H1 (cell line): ENCODE measurements around the gene CAP1. TPM values are rescaled to one million over a fixed set of nuclear protein-coding genes. Genes with fewer than 3 reads are reported as not detected.

ENCODE experiments used
- CTCF ChIA-PET: fragments of 300-600 bp; sonication (Branson Sonifier 250); formaldehyde crosslinking; loops from one replicate; lab custom pipeline; 2021; ENCODE audit not compliant: partially characterized antibody; lab: Charles Lee
- POLR2A ChIA-PET: fragments of 300-600 bp; sonication (Branson Sonifier 250); formaldehyde crosslinking; loops from one replicate; lab custom pipeline; 2021; ENCODE audit warnings: inconsistent platforms; ENCODE audit not compliant: partially characterized antibody; lab: Charles Lee
- DNase-seq, 2 experiments: peaks; one replicate each; pipeline versions ENCODE4 v3.0.0 to v3.0.0-alpha.2; 2010 to 2022; ENCODE audit warnings: low spot score in 2 of 2, low read depth in 1 of 2, mixed read lengths in 1 of 2
- FAIRE-seq: peaks from 2 replicates; lab custom pipeline; 2011; peaks lifted over from hg19 to GRCh38; lab: Jason Lieb, UNC
- H2AFZ ChIP-seq: 2 replicates; pipeline ENCODE4 v1.8.1; 2012; ENCODE audit warnings: low read length, inconsistent platforms
- H2AK5ac ChIP-seq: 2 replicates; pipeline ENCODE4 v1.6.1; 2013; ENCODE audit warnings: low read depth, low read length
- H2BK120ac ChIP-seq: replicated peaks from 2 replicates; pipeline ENCODE3; 2013; ENCODE audit warnings: low read depth, low read length, inconsistent platforms
- H2BK12ac ChIP-seq: 2 replicates; pipeline ENCODE4 v1.6.1; 2013; ENCODE audit warnings: low read depth, low read length
- H2BK15ac ChIP-seq: 2 replicates; pipeline ENCODE4 v1.6.1; 2013; ENCODE audit warnings: low read length
- H2BK20ac ChIP-seq: 2 replicates; pipeline ENCODE4 v1.6.1; 2013; ENCODE audit warnings: low read length
- H2BK5ac ChIP-seq: 2 replicates; pipeline ENCODE4 v1.6.1; 2013; ENCODE audit warnings: low read depth, low read length
- H3K14ac ChIP-seq: 2 replicates; pipeline ENCODE4 v1.6.1; 2013; ENCODE audit warnings: inconsistent platforms; ENCODE audit not compliant: insufficient read length
- H3K18ac ChIP-seq: 2 replicates; pipeline ENCODE4 v1.6.1; 2013; ENCODE audit warnings: low read length; ENCODE audit errors: extremely low read depth
- H3K23ac ChIP-seq: 2 replicates; pipeline ENCODE4 v1.6.1; 2013; ENCODE audit warnings: inconsistent platforms; ENCODE audit not compliant: insufficient read length
- H3K23me2 ChIP-seq: 2 replicates; pipeline ENCODE4 v1.6.1; 2013; ENCODE audit warnings: low read depth, low read length
- H3K27ac ChIP-seq: 2 replicates; pipeline ENCODE4 v1.6.1; 2011; ENCODE audit warnings: low read depth, low read length, inconsistent platforms
- H3K27me3 ChIP-seq, 4 experiments: replicated peaks in 1 of 4; 1 replicate in 1 of 4; 2 replicates in 3 of 4; pipeline versions ENCODE4 v1.6.1 to v1.8.1; 2011 to 2013; ENCODE audit warnings: low read length in 3 of 4, mild to moderate bottlenecking in 3 of 4, inconsistent platforms in 2 of 4, mixed read lengths in 2 of 4, moderate library complexity in 1 of 4; ENCODE audit not compliant: control insufficient read depth in 3 of 4, insufficient read depth in 3 of 4; ENCODE audit errors: extremely low read depth in 1 of 4
- H3K36me3 ChIP-seq, 4 experiments: 2 replicates each; pipeline versions ENCODE4 v1.6.1 to v1.8.1; 2011 to 2013; ENCODE audit warnings: mild to moderate bottlenecking in 4 of 4, low read length in 3 of 4, moderate library complexity in 2 of 4, control low read depth in 1 of 4, inconsistent platforms in 1 of 4; ENCODE audit not compliant: insufficient read depth in 4 of 4, control insufficient read depth in 2 of 4
- H3K4ac ChIP-seq: replicated peaks from 2 replicates; pipeline ENCODE3; 2013; ENCODE audit warnings: low read length, low read depth, mixed read lengths, inconsistent platforms; ENCODE audit not compliant: insufficient read length
- H3K4me1 ChIP-seq, 4 experiments: replicated peaks in 1 of 4; 1 replicate in 1 of 4; 2 replicates in 3 of 4; pipeline versions ENCODE4 v1.6.1 to v1.8.1; 2011 to 2013; ENCODE audit warnings: low read length in 3 of 4, inconsistent platforms in 2 of 4, mixed read lengths in 1 of 4; ENCODE audit not compliant: insufficient read depth in 4 of 4, control insufficient read depth in 3 of 4
- H3K4me2 ChIP-seq, 2 experiments: 2 replicates each; pipeline versions ENCODE4 v1.6.1 to v1.8.1; 2011 to 2013; ENCODE audit warnings: low read depth in 2 of 2, low read length in 2 of 2, control low read depth in 1 of 2, inconsistent platforms in 1 of 2, mild to moderate bottlenecking in 1 of 2; ENCODE audit not compliant: insufficient read depth in 1 of 2
- H3K4me3 ChIP-seq, 4 experiments: fragments of 200-600, 300-600 bp in 1 of 4; sonication (generic), shearing (Covaris generic), sonication (Bioruptor Twin) in 1 of 4; 2 replicates each; pipeline versions ENCODE4 v1.5.1 to v1.8.1; 2011 to 2016; ENCODE audit warnings: low read length in 4 of 4, low read depth in 3 of 4, control low read depth in 2 of 4, inconsistent platforms in 2 of 4, mild to moderate bottlenecking in 2 of 4, mixed read lengths in 1 of 4, moderate library complexity in 1 of 4; ENCODE audit not compliant: insufficient read depth in 2 of 4; ENCODE audit errors: extremely low read depth in 1 of 4
- H3K56ac ChIP-seq: replicated peaks from 2 replicates; pipeline ENCODE3; 2013; ENCODE audit warnings: low read depth, mild to moderate bottlenecking, mixed read lengths, low read length, inconsistent platforms; ENCODE audit not compliant: insufficient read length
- H3K79me1 ChIP-seq: 2 replicates; pipeline ENCODE4 v1.6.1; 2013; ENCODE audit warnings: low read depth, low read length, control low read depth
- H3K79me2 ChIP-seq, 2 experiments: 2 replicates each; pipeline versions ENCODE4 v1.6.1 to v1.8.1; 2012 to 2013; ENCODE audit warnings: low read length in 2 of 2, mild to moderate bottlenecking in 2 of 2, inconsistent platforms in 1 of 2; ENCODE audit not compliant: insufficient read depth in 2 of 2, control insufficient read depth in 1 of 2
- H3K9ac ChIP-seq, 4 experiments: replicated peaks in 1 of 4; 1 replicate in 1 of 4; 2 replicates in 3 of 4; pipeline versions ENCODE4 v1.6.1 to v1.8.1; 2011 to 2013; ENCODE audit warnings: low read depth in 3 of 4, low read length in 3 of 4, control low read depth in 2 of 4, mild to moderate bottlenecking in 2 of 4, moderate library complexity in 2 of 4, inconsistent platforms in 1 of 4; ENCODE audit errors: extremely low read depth in 1 of 4
- H3K9me3 ChIP-seq, 2 experiments: 2 replicates each; pipeline versions ENCODE4 v1.6.1 to v1.8.1; 2012 to 2013; ENCODE audit warnings: mild to moderate bottlenecking in 2 of 2, moderate library complexity in 2 of 2, control low read depth in 1 of 2, inconsistent platforms in 1 of 2, low read depth in 1 of 2, low read length in 1 of 2, mixed read lengths in 1 of 2; ENCODE audit not compliant: insufficient read depth in 2 of 2
- H4K20me1 ChIP-seq, 2 experiments: replicated peaks in 1 of 2; 2 replicates each; pipeline versions ENCODE3 to v1.8.1; 2011 to 2013; ENCODE audit warnings: inconsistent platforms in 2 of 2, low read length in 2 of 2, mild to moderate bottlenecking in 1 of 2; ENCODE audit not compliant: insufficient read depth in 2 of 2, control insufficient read depth in 1 of 2
- H4K5ac ChIP-seq: 2 replicates; pipeline ENCODE4 v1.6.1; 2013; ENCODE audit warnings: low read length, low read depth, mixed read lengths, inconsistent platforms; ENCODE audit not compliant: insufficient read length
- H4K8ac ChIP-seq: 2 replicates; pipeline ENCODE4 v1.8.0; 2013; ENCODE audit warnings: mild to moderate bottlenecking, moderate library complexity, low read length, inconsistent platforms; ENCODE audit not compliant: insufficient read depth; ENCODE audit errors: extremely low read depth
- H4K91ac ChIP-seq: replicated peaks from 2 replicates; pipeline ENCODE3; 2013; ENCODE audit warnings: low read length, mixed read lengths, inconsistent platforms; ENCODE audit not compliant: insufficient read length
- FOSL1 ChIP-seq: IDR thresholded peaks from 2 replicates; pipeline ENCODE4 v1.6.1; 2011; ENCODE audit warnings: mild to moderate bottlenecking, low read depth, low read length, moderate library complexity; ENCODE audit not compliant: insufficient read depth
- POLR2A ChIP-seq, 2 experiments: IDR thresholded peaks; 1 replicate in 1 of 2; 2 replicates in 1 of 2; pipeline ENCODE4 v1.6.1; 2011; ENCODE audit warnings: low read depth in 2 of 2, low read length in 2 of 2, mild to moderate bottlenecking in 2 of 2; ENCODE audit errors: control extremely low read depth in 1 of 2
- RXRA ChIP-seq: IDR thresholded peaks from 2 replicates; pipeline ENCODE4 v1.6.1; 2011; ENCODE audit warnings: low read depth, mild to moderate bottlenecking, low read length, moderate library complexity; ENCODE audit not compliant: insufficient read depth
- ZNF274 ChIP-seq: IDR thresholded peaks from 2 replicates; pipeline ENCODE4 v1.7.0; 2012; ENCODE audit warnings: low read length, borderline replicate concordance; ENCODE audit errors: extremely low read depth
- polyA plus RNA-seq, 7 experiments: library from polyadenylated mRNA; depleted of rRNA in 3 of 7; stranded (reverse) in 5 of 7; unstranded in 2 of 7; fragments of >200 nt in 5 of 7; fragments of 200-250 nt in 2 of 7; gene quantifications; 1 replicate in 5 of 7; 2 replicates in 1 of 7; 4 replicates in 1 of 7; pipeline versions ENCODE4 v1.2.1 to v1.2.3, GENCODE V29; 2011 to 2013; ENCODE audit warnings: missing spikeins in 2 of 7, mixed read lengths in 2 of 7
- total RNA-seq: library from RNA; stranded (reverse); fragmentation: NEBNext Ultra II Directional; extraction: Animal tissue kit (Norgen Biotek cat#: 25700); gene quantifications from 2 replicates; pipeline ENCODE4 v1.2.1, GENCODE V29; 2021

CAP1 gene
- total and polyA plus RNA-seq, 2 of the 8 experiments (the other 6 are each of a cell fraction or from before 2014, with no cell fraction given), result 140 to 295 TPM

DNA sequence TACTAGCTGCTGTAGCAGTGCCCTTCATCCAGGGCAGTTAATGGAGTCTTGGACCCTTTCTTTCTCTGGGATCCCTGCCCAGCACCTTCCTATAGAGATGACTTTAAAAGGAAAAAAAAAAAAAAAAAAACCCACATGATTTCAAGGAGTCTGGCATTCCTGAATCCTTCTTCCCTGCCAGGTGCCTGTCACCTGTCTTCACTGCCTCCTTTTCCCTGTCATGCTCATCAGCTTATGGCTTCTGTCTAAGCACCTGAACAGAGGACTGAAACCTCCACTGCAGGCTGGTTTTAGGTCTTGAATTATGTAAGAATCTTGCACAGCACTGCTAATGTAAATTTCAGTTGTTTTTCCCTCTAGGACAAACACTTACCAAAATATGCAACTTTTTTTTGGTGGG lies 31.6 kb downstream of the CAP1 start:
- Histone ChIP-seq H3K4ac (no peak overlapping the region), H3K14ac (no peak overlapping the region), H3K79me1 (no peaks in the 10 kb centered on the region), H3K56ac (no peak overlapping the region), H3K9me3 (no peaks in the 10 kb centered on the region), H2BK120ac (no peak overlapping the region), H3K23ac (no peak overlapping the region)
- POLR2A ChIA-PET, result interaction anchor here (0.6 to 1.6 kb wide), 5 partner anchors 9 to 201 kb away, joined by 3 to 5 read pairs (median 3); no protein-coding TSS in a partner anchor
- TF ChIP-seq RXRA, result no peak
- TF ChIP-seq ZNF274, result no peak
- TF ChIP-seq POLR2A (IDR thresholded peaks at IDR 0.05; ENCODE audit: control extremely low read depth in 1 of 2, low read depth in 2 of 2, low read length in 2 of 2), result peak in 1 of 2 experiments; percentile 26; a peak in 1 of 3 replicates
- no peak for TF ChIP-seq FOSL1
- TF ChIP-seq, all 59 proteins: peak for 1
- Histone ChIP-seq H4K5ac (no peak overlapping the region), H2BK15ac (no peak overlapping the region), H3K4me3 (no peak overlapping the region), H2AK5ac (no peak overlapping the region), H2BK12ac (no peak overlapping the region), H3K4me2 (no peak overlapping the region), H4K8ac (no peak overlapping the region), H3K27me3 (no peaks in the 10 kb centered on the region), H4K20me1 (peaks cover 3% of the 10 kb centered on the region in 2 experiments), H3K79me2 (no peaks in the 10 kb centered on the region), H4K91ac (no peak overlapping the region), H3K9ac (no peak overlapping the region), H3K18ac (no peak overlapping the region), H3K36me3 (peaks cover 13 to 84% (median 62%) of the 10 kb centered on the region in 4 experiments), H2AFZ (no peak overlapping the region), H2BK5ac (no peak overlapping the region), H3K23me2 (no peaks in the 10 kb centered on the region), H3K4me1 (no peaks in the 10 kb centered on the region), H3K27ac (no peak overlapping the region), H2BK20ac (no peak overlapping the region)
- DNase-seq (no peak), FAIRE-seq (no peak)
- CTCF ChIA-PET, result interaction anchor here (1.4 to 1.7 kb wide), 2 partner anchors 14 to 81 kb away, joined by 3 to 4 read pairs; no protein-coding TSS in a partner anchor
